Measurements from ENCODE around the gene CELF2. TPM values are rescaled to one million over a fixed set of nuclear protein-coding genes. Genes with fewer than 3 reads are reported as not detected.

Gene CELF2
- total and polyA plus RNA-seq, 2 of the 4 experiments (the other 2 are of a cell fraction), result 3.5 to 6.6 TPM

DNA sequence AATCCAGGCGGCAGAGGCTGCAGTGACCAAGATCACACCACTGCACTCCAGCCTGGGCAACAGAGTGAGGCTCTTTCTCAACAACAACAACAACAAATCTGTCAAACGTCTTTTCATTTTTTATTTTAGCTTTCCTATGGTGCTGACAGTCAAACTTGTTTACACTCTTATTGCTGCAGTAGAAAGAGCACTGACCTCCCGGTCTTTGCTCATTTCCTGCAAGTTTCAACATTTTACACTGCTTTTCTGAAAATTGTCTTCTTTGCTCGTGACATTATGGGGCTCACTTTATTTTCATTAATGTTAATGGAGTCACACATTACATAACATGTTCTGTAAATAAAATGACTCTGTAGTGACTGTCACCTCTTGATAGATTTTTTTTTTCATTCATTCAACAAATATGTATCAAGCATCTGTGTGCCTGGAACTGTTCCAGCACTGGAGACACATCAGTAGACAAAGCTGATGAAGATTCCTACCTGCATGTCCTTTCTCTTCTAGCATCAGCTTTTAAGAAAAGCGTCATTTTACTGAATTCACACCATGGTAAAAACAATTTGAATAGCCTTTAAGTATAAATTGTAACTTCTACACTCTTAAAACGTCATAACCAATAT, 277.3 kb downstream of the CELF2 start:
- no peak overlapping the region for H3K27ac ChIP-seq (ENCODE audit: insufficient read depth, low read length)
- no peak overlapping the region for H2AFZ ChIP-seq (replicated peaks; ENCODE audit: low read length, poor library complexity)
- in situ Hi-C loops (cut with MboI; ENCODE audit: low sequenced_read_pairs) (no loop called here), intact Hi-C loops (cut with micrococcal nuclease) (no loop called here), dilution Hi-C loops (cut with HindIII; ENCODE audit: low sequenced_read_pairs, unreplicated experiment) (no loop called here)
- no peaks in the 10 kb centered on the region for H3K9me3 ChIP-seq (ENCODE audit: control insufficient read depth, insufficient read depth, low read length)
- H2AK9ac ChIP-seq (replicated peaks; ENCODE audit: low read depth, low read length, poor library complexity), result no peak overlapping the region
- H4K5ac ChIP-seq (ENCODE audit: low read depth, low read length), result no peak overlapping the region
- H2BK5ac ChIP-seq (ENCODE audit: low read depth, low read length, poor library complexity, severe bottlenecking), result no peak overlapping the region
- H3K4me1 ChIP-seq (ENCODE audit: control insufficient read depth, insufficient read depth, low read length), result no peaks in the 10 kb centered on the region
- H3K4me3 ChIP-seq (ENCODE audit: insufficient read depth, low read depth, low read length), result no peak overlapping the region
- TF ChIP-seq NFE2L2 (IDR thresholded peaks at IDR 0.05; ENCODE audit: low read depth, low read length), result no peak
- no peak for TF ChIP-seq RFX5 (IDR thresholded peaks at IDR 0.05; ENCODE audit: low read depth, low read length)
- no peak for TF ChIP-seq RCOR1 (IDR thresholded peaks at IDR 0.05; ENCODE audit: insufficient replicate concordance, low read length)
- no peak for TF ChIP-seq BHLHE40 (IDR thresholded peaks at IDR 0.05; ENCODE audit: low read depth, low read length)
- no peak for TF ChIP-seq MXI1 (IDR thresholded peaks at IDR 0.05; ENCODE audit: borderline replicate concordance, low read depth, low read length)
- no peak for TF ChIP-seq SMC3 (IDR thresholded peaks at IDR 0.05; ENCODE audit: low read depth, low read length)
- TF ChIP-seq CEBPB (IDR thresholded peaks at IDR 0.05; ENCODE audit: low read depth, low read length), result no peak
- TF ChIP-seq, protein P1, sequence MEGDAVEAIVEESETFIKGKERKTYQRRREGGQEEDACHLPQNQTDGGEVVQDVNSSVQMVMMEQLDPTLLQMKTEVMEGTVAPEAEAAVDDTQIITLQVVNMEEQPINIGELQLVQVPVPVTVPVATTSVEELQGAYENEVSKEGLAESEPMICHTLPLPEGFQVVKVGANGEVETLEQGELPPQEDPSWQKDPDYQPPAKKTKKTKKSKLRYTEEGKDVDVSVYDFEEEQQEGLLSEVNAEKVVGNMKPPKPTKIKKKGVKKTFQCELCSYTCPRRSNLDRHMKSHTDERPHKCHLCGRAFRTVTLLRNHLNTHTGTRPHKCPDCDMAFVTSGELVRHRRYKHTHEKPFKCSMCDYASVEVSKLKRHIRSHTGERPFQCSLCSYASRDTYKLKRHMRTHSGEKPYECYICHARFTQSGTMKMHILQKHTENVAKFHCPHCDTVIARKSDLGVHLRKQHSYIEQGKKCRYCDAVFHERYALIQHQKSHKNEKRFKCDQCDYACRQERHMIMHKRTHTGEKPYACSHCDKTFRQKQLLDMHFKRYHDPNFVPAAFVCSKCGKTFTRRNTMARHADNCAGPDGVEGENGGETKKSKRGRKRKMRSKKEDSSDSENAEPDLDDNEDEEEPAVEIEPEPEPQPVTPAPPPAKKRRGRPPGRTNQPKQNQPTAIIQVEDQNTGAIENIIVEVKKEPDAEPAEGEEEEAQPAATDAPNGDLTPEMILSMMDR (conservative IDR thresholded peaks at IDR 0.05; ENCODE audit: low read depth, low read length), result no peak
- TF ChIP-seq, protein P2, sequence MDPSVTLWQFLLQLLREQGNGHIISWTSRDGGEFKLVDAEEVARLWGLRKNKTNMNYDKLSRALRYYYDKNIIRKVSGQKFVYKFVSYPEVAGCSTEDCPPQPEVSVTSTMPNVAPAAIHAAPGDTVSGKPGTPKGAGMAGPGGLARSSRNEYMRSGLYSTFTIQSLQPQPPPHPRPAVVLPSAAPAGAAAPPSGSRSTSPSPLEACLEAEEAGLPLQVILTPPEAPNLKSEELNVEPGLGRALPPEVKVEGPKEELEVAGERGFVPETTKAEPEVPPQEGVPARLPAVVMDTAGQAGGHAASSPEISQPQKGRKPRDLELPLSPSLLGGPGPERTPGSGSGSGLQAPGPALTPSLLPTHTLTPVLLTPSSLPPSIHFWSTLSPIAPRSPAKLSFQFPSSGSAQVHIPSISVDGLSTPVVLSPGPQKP (IDR thresholded peaks at IDR 0.05; ENCODE audit: borderline replicate concordance, low read depth, low read length), result no peak
- TF ChIP-seq RAD21 (IDR thresholded peaks at IDR 0.05; ENCODE audit: low read length), result no peak
- TF ChIP-seq, protein P3, sequence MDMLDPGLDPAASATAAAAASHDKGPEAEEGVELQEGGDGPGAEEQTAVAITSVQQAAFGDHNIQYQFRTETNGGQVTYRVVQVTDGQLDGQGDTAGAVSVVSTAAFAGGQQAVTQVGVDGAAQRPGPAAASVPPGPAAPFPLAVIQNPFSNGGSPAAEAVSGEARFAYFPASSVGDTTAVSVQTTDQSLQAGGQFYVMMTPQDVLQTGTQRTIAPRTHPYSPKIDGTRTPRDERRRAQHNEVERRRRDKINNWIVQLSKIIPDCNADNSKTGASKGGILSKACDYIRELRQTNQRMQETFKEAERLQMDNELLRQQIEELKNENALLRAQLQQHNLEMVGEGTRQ (IDR thresholded peaks at IDR 0.05; ENCODE audit: low read depth, low read length), result no peak
- no peak for TF ChIP-seq MAZ (IDR thresholded peaks at IDR 0.05; ENCODE audit: borderline replicate concordance, low read depth, low read length)
- TF ChIP-seq CHD1 (IDR thresholded peaks at IDR 0.05; ENCODE audit: low read depth, low read length), result no peak
- TF ChIP-seq FOS (IDR thresholded peaks at IDR 0.05; ENCODE audit: low read depth, low read length), result no peak
- no peak for TF ChIP-seq POLR2A (IDR thresholded peaks at IDR 0.05; ENCODE audit: low read depth, low read length)
- TF ChIP-seq MAFK (IDR thresholded peaks at IDR 0.05; ENCODE audit: low read depth, low read length), result no peak
- H4K91ac ChIP-seq (ENCODE audit: insufficient read depth, low read depth, low read length), result no peak overlapping the region
- H3K9ac ChIP-seq (ENCODE audit: low read depth, low read length), result no peak overlapping the region
- no peaks in the 10 kb centered on the region for H3K27me3 ChIP-seq (ENCODE audit: control insufficient read depth, insufficient read depth, low read length)
- DNase-seq (no peak), ATAC-seq (ENCODE audit: low read depth) (no peak)
- H3K56ac ChIP-seq (ENCODE audit: extremely low read depth, insufficient read depth, low read length), result no peak overlapping the region
- H3K79me1 ChIP-seq (ENCODE audit: low read depth in 1 of 2, low read length in 2 of 2), result no peaks in the 10 kb centered on the region
- H4K8ac ChIP-seq (ENCODE audit: low read depth in 2 of 2, low read length in 2 of 2), result no peak overlapping the region
- H3K9me1 ChIP-seq (ENCODE audit: insufficient read depth, low read length), result no peaks in the 10 kb centered on the region
- H2BK120ac ChIP-seq (ENCODE audit: low read depth, low read length), result no peak overlapping the region
- H3K4me2 ChIP-seq (ENCODE audit: low read depth, low read length), result no peak overlapping the region
- CTCF ChIA-PET, result interaction anchor here (0.6 kb wide), 1 partner anchor 1780 kb away, joined by 3 read pairs; no protein-coding TSS in a partner anchor
- H3K14ac ChIP-seq (replicated peaks; ENCODE audit: low read depth, low read length), result no peak overlapping the region
- no peak overlapping the region for H3K4ac ChIP-seq (ENCODE audit: low read depth, low read length)
- BruUV-seq (replicated peaks), result no TSS peak
- H3K36me3 ChIP-seq (ENCODE audit: control insufficient read depth, insufficient read depth, low read length), result no peaks in the 10 kb centered on the region
- 39% methylated on average over 2 of the region's 6 CpGs; no CpG with 5 or more reads in 1 of the 2 experiments for WGBS, 2 experiments (ENCODE audit: extremely low coverage in 2 of 2, insufficient read length in 1 of 2)
- no peak overlapping the region for H2BK20ac ChIP-seq (ENCODE audit: low read depth, low read length)
- H3K23ac ChIP-seq (ENCODE audit: low read depth, low read length), result no peak overlapping the region
- H4K20me1 ChIP-seq (ENCODE audit: insufficient read depth, low read length), result no peaks in the 10 kb centered on the region
- no peak overlapping the region for H2AK5ac ChIP-seq (ENCODE audit: low read depth, low read length)
- POLR2A ChIA-PET (ENCODE audit: unreplicated experiment), result no interaction called here
- no peak overlapping the region for H2BK15ac ChIP-seq (ENCODE audit: low read depth, low read length)
- no peak overlapping the region for H3K18ac ChIP-seq (ENCODE audit: low read depth, low read length)
